ENCODE data around the gene GINS3. TPM values are rescaled to one million over a fixed set of nuclear protein-coding genes. Genes with fewer than 3 reads are reported as not detected.

Gene GINS3
- total RNA-seq, 1 experiment from 2014 or later = 4.2 TPM

DNA sequence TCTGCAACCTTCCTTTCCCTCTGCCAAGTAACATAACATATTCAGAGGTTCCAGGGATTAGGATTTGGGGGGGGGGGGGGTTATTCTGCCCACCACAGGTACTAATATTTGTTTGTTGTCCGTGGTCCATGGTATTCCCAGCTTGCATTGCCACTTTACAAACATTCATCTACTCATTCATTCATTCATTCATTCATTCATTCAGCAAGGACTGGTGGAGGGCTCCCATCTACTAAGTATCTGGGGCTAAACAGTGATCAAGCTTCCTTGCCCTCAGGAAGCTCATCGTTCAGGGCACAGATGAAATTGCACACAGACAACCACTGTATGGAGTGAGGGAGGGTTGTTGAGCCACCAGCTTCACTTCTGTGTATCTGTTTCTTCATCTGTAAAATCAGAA is 61.9 kb downstream of the GINS3 start:
- CTCF ChIA-PET = interaction anchor here (0.6 to 1.5 kb wide), 3 partner anchors 107 to 184 kb away, joined by 4 to 12 read pairs (median 4); no protein-coding TSS in a partner anchor
- BruUV-seq (replicated peaks) = no TSS peak
- POLR2A ChIA-PET = interaction anchor here (0.6 kb wide), 3 partner anchors 264 to 1666 kb away, joined by 3 to 4 read pairs (median 3); no protein-coding TSS in a partner anchor
- H3K4me1 Mint-ChIP-seq (ENCODE audit: insufficient read depth, unreplicated experiment) = peaks cover 10% of the 10 kb centered on the region
- H3K36me3 Mint-ChIP-seq (ENCODE audit: insufficient read depth, unreplicated experiment) = no peaks in the 10 kb centered on the region
- no peak overlapping the region for H3K27ac Mint-ChIP-seq (ENCODE audit: low read depth, unreplicated experiment)
- H3K4me3 Mint-ChIP-seq (ENCODE audit: unreplicated experiment) = no peak overlapping the region
- H3K9me3 Mint-ChIP-seq (ENCODE audit: unreplicated experiment) = no peaks in the 10 kb centered on the region
- DNase-seq (ENCODE audit: unreplicated experiment) = no peak
- intact Hi-C loops (cut with micrococcal nuclease) = no loop called here
- peaks cover 23% of the 10 kb centered on the region for H3K27me3 Mint-ChIP-seq (ENCODE audit: insufficient read depth, unreplicated experiment)
- TF ChIP-seq CTCF (IDR thresholded peaks at IDR 0.05; ENCODE audit: unreplicated experiment) = no peak

GRCh38 chr16:58454856-58455255 is 62.6 kb downstream of the GINS3 start:
- intact Hi-C loops (cut with micrococcal nuclease) = no loop called here
- Mint-ChIP-seq H3K27me3 (ENCODE audit: insufficient read depth, unreplicated experiment) (peaks cover 23% of the 10 kb centered on the region), H3K9me3 (ENCODE audit: unreplicated experiment) (no peaks in the 10 kb centered on the region), H3K36me3 (ENCODE audit: insufficient read depth, unreplicated experiment) (no peaks in the 10 kb centered on the region), H3K4me3 (ENCODE audit: unreplicated experiment) (no peak overlapping the region), H3K27ac (ENCODE audit: low read depth, unreplicated experiment) (no peak overlapping the region), H3K4me1 (ENCODE audit: insufficient read depth, unreplicated experiment) (peaks cover 16% of the 10 kb centered on the region)
- TF ChIP-seq CTCF (IDR thresholded peaks at IDR 0.05; ENCODE audit: unreplicated experiment) = no peak
- no peak for DNase-seq (ENCODE audit: unreplicated experiment)
- no TSS peak for BruUV-seq (replicated peaks)
- POLR2A ChIA-PET = interaction anchor here (0.6 kb wide), 1 partner anchor 924 kb away, joined by 4 read pairs; no protein-coding TSS in a partner anchor
- CTCF ChIA-PET = interaction anchor here (0.6 to 1.5 kb wide), 5 partner anchors 107 to 258 kb away, joined by 3 to 12 read pairs (median 4); no protein-coding TSS in a partner anchor

Other genes with a start within 250 kb of the GINS3 start
- 91.7 and 97.2 TPM in 2 replicates for gene CSNK2A2, start 194.4 kb upstream of the GINS3 start, total RNA-seq (2022)
- not detected in 2 replicates for gene PRSS54, start 97.4 kb upstream of the GINS3 start, total RNA-seq (2022)
- gene NDRG4, start 107.7 kb downstream of the GINS3 start, total RNA-seq (2022) = not detected in 2 replicates
- 18.4 and 19.5 TPM in 2 replicates for gene SETD6, start 123.0 kb downstream of the GINS3 start, total RNA-seq (2022)
- gene CNOT1, start 237.4 kb downstream of the GINS3 start, total RNA-seq (2022) = 201 and 219 TPM in 2 replicates